ENCODE results near the gene MTMR10.

DNA sequence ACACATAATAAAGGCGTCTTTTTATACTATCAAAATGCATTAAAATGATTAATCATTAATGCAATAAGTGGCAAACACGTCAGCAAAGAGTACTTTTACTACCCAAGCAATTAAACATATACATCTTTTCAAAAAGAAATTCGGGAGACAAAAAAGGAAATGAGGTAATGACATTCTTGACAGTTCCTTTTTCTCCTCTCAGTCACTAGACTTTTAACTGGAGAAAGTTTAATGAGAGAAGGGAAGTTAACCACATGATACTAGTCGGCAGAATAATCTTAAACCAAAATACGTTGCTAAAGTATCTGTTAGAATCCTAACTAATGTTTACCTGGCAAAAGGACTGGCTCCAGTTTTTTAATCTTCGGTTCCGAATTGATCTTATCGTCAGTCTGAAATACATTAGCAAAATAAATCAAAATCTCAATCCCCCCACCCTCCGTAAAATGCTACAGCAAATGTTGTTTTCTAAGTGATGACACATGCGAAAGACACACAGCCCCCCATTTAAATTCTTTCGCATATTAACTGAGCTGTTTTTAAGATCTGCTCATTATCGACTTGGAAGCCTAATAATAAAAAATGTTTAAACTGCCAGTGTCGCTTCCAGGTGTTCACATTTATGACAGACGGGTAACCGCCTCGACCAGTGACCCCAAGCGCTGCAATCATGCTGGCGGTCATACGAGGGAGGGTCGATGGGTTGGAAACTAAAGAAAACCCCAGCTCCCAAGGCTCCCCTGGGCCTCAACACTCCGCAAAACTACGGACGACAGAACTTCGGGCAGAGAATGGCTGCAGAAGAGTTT, 778 bp downstream of the MTMR10 start:
- TF ChIP-seq, protein P1, sequence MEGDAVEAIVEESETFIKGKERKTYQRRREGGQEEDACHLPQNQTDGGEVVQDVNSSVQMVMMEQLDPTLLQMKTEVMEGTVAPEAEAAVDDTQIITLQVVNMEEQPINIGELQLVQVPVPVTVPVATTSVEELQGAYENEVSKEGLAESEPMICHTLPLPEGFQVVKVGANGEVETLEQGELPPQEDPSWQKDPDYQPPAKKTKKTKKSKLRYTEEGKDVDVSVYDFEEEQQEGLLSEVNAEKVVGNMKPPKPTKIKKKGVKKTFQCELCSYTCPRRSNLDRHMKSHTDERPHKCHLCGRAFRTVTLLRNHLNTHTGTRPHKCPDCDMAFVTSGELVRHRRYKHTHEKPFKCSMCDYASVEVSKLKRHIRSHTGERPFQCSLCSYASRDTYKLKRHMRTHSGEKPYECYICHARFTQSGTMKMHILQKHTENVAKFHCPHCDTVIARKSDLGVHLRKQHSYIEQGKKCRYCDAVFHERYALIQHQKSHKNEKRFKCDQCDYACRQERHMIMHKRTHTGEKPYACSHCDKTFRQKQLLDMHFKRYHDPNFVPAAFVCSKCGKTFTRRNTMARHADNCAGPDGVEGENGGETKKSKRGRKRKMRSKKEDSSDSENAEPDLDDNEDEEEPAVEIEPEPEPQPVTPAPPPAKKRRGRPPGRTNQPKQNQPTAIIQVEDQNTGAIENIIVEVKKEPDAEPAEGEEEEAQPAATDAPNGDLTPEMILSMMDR (IDR thresholded peaks at IDR 0.05; ENCODE audit: low read length): no peak
- no peak for TF ChIP-seq EZH2 (optimal IDR thresholded peaks at IDR 0.05; ENCODE audit: low read depth, low read length)
